ENCODE data around the gene CEP97.

CEP97 gene

GRCh38 chr3:101718455-101718854 is 6.0 kb upstream of the CEP97 start:
- TF ChIP-seq TOX (CRISPR knock-in tag; IDR thresholded peaks at IDR 0.05; ENCODE audit: borderline replicate concordance): no peak
- TF ChIP-seq OSR1 (CRISPR knock-in tag; IDR thresholded peaks at IDR 0.05): no peak
- TF ChIP-seq CSRNP3 (CRISPR knock-in tag; IDR thresholded peaks at IDR 0.05): no peak
- no peak for ATAC-seq

- TF ChIP-seq ZNF565 (CRISPR knock-in tag; conservative IDR thresholded peaks at IDR 0.05; ENCODE audit: low read depth): no peak
- TF ChIP-seq GLIS3 (CRISPR knock-in tag; IDR thresholded peaks at IDR 0.05): no peak
- no peak for TF ChIP-seq BACH2 (CRISPR knock-in tag; IDR thresholded peaks at IDR 0.05; ENCODE audit: borderline replicate concordance)
- no peak for TF ChIP-seq ZFP30 (CRISPR knock-in tag; IDR thresholded peaks at IDR 0.05)
- no peak for TF ChIP-seq RARB (CRISPR knock-in tag; IDR thresholded peaks at IDR 0.05)
- TF ChIP-seq ZFP3 (CRISPR knock-in tag; IDR thresholded peaks at IDR 0.05): no peak
- no peak for TF ChIP-seq SNAI2 (CRISPR knock-in tag; IDR thresholded peaks at IDR 0.05)
- ATAC-seq: no peak
These were observed 4.7 kb upstream of the CEP97 start for GRCh38 chr3:101719604-101720185.

GRCh38 chr3:101720851-101721840 is 3.3 kb upstream of the CEP97 start:
- no peak for ATAC-seq
- no peak for TF ChIP-seq ISL1 (CRISPR knock-in tag; IDR thresholded peaks at IDR 0.05)
- TF ChIP-seq POU6F1 (CRISPR knock-in tag; IDR thresholded peaks at IDR 0.05; ENCODE audit: borderline replicate concordance, low read depth): no peak
- no peak for TF ChIP-seq TOX (CRISPR knock-in tag; IDR thresholded peaks at IDR 0.05; ENCODE audit: borderline replicate concordance)
- no peak for TF ChIP-seq ZNF8 (CRISPR knock-in tag; IDR thresholded peaks at IDR 0.05)
- no peak for TF ChIP-seq CREB5 (CRISPR knock-in tag; IDR thresholded peaks at IDR 0.05; ENCODE audit: low read depth)
- no peak for TF ChIP-seq SNAI2 (CRISPR knock-in tag; IDR thresholded peaks at IDR 0.05)
- TF ChIP-seq ZNF70 (CRISPR knock-in tag; IDR thresholded peaks at IDR 0.05): no peak
- no peak for TF ChIP-seq ZNF565 (CRISPR knock-in tag; conservative IDR thresholded peaks at IDR 0.05; ENCODE audit: low read depth)
- TF ChIP-seq CSRNP3 (CRISPR knock-in tag; IDR thresholded peaks at IDR 0.05): no peak
- TF ChIP-seq TCF4 (CRISPR knock-in tag; IDR thresholded peaks at IDR 0.05; ENCODE audit: borderline replicate concordance): no peak
- no peak for TF ChIP-seq BACH2 (CRISPR knock-in tag; IDR thresholded peaks at IDR 0.05; ENCODE audit: borderline replicate concordance)
- no peak for TF ChIP-seq ZFP30 (CRISPR knock-in tag; IDR thresholded peaks at IDR 0.05)
- no peak for TF ChIP-seq ZFP3 (CRISPR knock-in tag; IDR thresholded peaks at IDR 0.05)
- no peak for TF ChIP-seq PATZ1 (CRISPR knock-in tag; IDR thresholded peaks at IDR 0.05; ENCODE audit: borderline replicate concordance)
- no peak for TF ChIP-seq ESRRG (CRISPR knock-in tag; IDR thresholded peaks at IDR 0.05)
- no peak for TF ChIP-seq OSR1 (CRISPR knock-in tag; IDR thresholded peaks at IDR 0.05)
- TF ChIP-seq ZC3H10 (CRISPR knock-in tag; IDR thresholded peaks at IDR 0.05): no peak
